ENCODE results near the gene AP5B1.
A peak's percentile ranks its signal among the peaks of the same experiment; 100 is the strongest.

Gene AP5B1

GRCh38 chr11:65817312-65817834 is 36.6 kb upstream of the AP5B1 start:
- no peak overlapping the region for H3K4me3 ChIP-seq (ENCODE audit: low read depth, low read length)
- TF ChIP-seq, protein P1, sequence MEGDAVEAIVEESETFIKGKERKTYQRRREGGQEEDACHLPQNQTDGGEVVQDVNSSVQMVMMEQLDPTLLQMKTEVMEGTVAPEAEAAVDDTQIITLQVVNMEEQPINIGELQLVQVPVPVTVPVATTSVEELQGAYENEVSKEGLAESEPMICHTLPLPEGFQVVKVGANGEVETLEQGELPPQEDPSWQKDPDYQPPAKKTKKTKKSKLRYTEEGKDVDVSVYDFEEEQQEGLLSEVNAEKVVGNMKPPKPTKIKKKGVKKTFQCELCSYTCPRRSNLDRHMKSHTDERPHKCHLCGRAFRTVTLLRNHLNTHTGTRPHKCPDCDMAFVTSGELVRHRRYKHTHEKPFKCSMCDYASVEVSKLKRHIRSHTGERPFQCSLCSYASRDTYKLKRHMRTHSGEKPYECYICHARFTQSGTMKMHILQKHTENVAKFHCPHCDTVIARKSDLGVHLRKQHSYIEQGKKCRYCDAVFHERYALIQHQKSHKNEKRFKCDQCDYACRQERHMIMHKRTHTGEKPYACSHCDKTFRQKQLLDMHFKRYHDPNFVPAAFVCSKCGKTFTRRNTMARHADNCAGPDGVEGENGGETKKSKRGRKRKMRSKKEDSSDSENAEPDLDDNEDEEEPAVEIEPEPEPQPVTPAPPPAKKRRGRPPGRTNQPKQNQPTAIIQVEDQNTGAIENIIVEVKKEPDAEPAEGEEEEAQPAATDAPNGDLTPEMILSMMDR (IDR thresholded peaks at IDR 0.05; ENCODE audit: borderline replicate concordance, insufficient read depth, low read depth, low read length): no peak

- H3K4me3 ChIP-seq (ENCODE audit: low read depth, low read length): no peak overlapping the region
- TF ChIP-seq, protein P1 (IDR thresholded peaks at IDR 0.05; ENCODE audit: borderline replicate concordance, insufficient read depth, low read depth, low read length): no peak
Measured at GRCh38 chr11:65816696-65817095, 35.9 kb upstream of the AP5B1 start.

- no peak overlapping the region for H3K4me3 ChIP-seq (ENCODE audit: low read depth, low read length)
- TF ChIP-seq, protein P1 (IDR thresholded peaks at IDR 0.05; ENCODE audit: borderline replicate concordance, insufficient read depth, low read depth, low read length): no peak
Measured at GRCh38 chr11:65814986-65815565, 34.3 kb upstream of the AP5B1 start.

DNA sequence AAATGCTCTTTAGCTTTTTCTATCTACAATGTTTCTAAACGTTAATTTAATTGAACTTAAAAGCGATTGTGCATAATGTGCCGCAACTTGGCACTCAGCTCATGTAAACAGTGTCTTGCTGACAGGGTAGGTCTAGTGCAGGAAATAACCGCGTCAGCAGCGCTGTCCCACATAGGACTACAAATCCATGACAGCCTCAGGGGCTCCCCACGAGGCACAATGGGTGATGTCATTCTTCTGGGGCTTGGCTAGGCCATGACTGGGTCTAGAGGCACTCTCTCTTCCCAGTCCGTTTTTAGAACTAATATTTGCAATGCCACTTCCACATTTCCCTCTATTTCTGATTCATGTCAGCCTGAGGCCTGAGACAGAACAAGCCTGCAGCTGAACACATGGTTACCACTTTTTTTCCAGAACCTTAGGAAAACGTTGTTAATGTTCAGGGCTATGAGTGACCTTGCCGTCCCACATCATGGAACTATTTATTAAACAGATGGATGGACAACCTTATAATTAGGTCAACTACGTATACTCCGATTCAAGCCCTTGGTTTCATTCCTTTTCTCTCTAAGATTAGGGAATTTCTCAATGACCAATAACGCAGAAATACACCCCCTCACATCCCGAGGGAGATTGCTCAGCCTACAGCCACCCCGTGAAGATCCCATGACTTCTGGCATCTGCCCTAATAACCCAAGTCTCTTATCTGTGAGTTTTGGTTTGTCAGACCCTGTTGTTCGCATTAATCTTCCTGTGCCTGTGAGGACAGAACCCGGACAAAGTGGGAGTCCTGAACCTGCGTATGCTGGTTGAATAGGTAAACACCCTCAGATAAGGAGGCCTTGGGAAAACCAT is 33.6 kb upstream of the AP5B1 start:
- no peak overlapping the region for H3K4me3 ChIP-seq (ENCODE audit: low read depth, low read length)
- TF ChIP-seq, protein P1 (IDR thresholded peaks at IDR 0.05; ENCODE audit: borderline replicate concordance, insufficient read depth, low read depth, low read length): no peak

DNA sequence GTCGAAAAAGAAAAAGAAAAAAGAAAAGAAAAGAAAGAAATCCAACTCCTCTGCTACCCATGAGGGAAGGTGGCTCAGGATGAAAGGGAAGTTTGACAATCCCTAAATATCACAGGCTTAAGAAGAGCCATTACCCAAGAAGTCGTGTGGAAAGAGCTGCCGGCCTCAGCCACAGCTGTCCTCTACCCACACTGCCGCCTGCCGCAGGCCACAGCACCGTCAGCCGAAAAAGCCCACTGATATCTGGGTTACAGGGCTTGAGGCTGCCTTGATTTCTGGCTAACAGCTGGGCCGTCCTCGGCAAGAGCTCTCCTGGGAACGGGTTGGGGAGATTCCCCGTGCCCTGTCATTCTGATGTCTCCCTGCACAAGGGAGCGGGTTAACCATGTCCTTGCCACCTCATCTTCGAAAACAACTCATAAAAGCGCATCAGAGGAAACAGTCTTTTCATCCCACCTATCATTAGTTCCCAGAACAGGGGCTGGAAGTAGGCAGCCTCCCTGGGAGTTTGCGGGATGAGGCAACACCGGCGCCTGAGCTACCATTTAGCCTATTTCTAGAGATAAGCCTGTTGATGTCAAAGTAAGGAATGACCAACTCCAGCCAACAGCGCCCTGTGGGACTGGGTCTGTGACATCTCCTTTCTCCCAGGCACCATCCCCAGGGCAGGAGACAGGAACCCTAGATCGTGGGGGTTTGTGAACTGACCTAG is 31.1 kb upstream of the AP5B1 start:
- TF ChIP-seq, protein P1 (IDR thresholded peaks at IDR 0.05; ENCODE audit: borderline replicate concordance, insufficient read depth, low read depth, low read length): no peak
- no peak overlapping the region for H3K4me3 ChIP-seq (ENCODE audit: low read depth, low read length)

- no peak overlapping the region for H3K4me3 ChIP-seq (ENCODE audit: low read depth, low read length)
- TF ChIP-seq, protein P1 (IDR thresholded peaks at IDR 0.05; ENCODE audit: borderline replicate concordance, insufficient read depth, low read depth, low read length): 0 out of 2 replicates have a peak, but pooled peaks have one; percentile 9
Measured at GRCh38 chr11:65810046-65810868, 29.5 kb upstream of the AP5B1 start.
